DLD1 (cell line): ENCODE measurements around the gene DESI2.
"Not testable (repeated sequence)": the region's sequence is repeated elsewhere in the genome, so short reads cannot be mapped to it uniquely, and the experiment has no call there.

Experiments
- in situ Hi-C: cut with HindIII; loops from 2 replicates; pipeline ENCODE4 v1.10.0; 2017; ENCODE audit warnings: low sequenced_read_pairs

The DESI2 gene

DNA sequence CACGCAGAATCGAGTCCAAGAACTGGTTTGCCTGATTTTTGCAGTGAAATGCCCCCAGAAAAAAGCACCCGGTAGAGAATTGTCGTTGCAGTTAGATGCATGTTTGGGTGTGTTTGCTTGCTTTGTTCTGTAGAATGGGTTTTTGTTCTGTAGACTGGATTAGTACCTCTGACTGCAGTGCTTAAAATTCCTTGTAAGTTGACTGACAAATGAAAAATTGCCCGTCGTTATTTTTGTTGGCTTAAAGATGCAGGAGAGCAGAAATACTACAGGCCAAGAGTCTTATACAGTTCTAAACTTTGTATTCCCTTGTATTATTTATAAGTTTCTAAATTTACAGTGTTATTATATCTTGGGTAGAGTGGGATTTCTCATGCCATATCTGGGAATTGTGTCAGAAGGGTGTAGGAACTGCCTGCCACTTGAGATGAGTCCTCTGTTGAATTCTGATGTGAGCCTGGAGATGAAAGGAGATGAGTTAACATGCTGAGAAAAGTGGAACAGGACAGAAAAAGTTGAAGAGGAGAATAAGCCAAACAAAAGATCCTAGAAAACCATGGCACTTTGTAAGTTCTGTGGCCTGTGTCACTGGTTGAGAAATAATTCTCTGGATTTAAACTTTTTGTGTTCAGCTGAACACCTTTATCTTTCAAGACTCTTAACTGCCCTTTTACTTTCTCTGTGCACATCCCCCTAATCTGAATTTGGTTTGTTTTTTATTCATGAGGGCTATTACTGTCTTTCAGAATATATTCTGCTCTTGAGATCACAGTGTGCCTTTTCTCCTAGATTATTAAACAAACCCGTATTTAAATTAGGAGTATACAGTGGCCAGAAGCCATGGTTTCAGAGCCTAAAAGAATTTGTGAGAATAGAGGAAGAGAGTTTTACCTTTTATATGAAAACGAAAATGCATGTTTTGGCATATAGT is 1.4 kb downstream of the DESI2 start:
- in situ Hi-C loops, result no loop called here

- in situ Hi-C loops, result no loop called here
Measured at GRCh38 chr1:244655186-244655585, 2.3 kb downstream of the DESI2 start.

GRCh38 chr1:244657421-244657820 is 4.5 kb downstream of the DESI2 start:
- in situ Hi-C loops, result no loop called here

- in situ Hi-C loops, result no loop called here
Measured at GRCh38 chr1:244659694-244660093, 6.8 kb downstream of the DESI2 start.

DNA sequence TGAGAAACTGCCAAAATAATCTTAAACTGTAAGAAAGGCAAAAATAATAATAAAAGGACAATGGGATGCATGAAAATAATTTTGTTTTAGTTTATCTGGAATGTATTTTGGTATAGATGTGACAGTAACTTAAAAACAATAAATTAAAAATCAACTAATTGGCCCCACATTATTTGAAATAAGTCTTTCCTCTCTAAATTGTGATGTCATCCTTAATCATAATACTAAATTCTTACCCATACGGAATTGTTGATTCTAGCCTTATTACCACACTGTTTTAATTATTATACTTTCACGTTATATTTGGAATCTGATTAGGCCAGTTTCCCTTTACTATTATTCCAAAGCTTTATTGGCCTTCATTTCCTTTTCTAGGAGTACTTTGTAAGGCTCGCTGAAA is 7.7 kb downstream of the DESI2 start:
- in situ Hi-C loops, result no loop called here

DNA sequence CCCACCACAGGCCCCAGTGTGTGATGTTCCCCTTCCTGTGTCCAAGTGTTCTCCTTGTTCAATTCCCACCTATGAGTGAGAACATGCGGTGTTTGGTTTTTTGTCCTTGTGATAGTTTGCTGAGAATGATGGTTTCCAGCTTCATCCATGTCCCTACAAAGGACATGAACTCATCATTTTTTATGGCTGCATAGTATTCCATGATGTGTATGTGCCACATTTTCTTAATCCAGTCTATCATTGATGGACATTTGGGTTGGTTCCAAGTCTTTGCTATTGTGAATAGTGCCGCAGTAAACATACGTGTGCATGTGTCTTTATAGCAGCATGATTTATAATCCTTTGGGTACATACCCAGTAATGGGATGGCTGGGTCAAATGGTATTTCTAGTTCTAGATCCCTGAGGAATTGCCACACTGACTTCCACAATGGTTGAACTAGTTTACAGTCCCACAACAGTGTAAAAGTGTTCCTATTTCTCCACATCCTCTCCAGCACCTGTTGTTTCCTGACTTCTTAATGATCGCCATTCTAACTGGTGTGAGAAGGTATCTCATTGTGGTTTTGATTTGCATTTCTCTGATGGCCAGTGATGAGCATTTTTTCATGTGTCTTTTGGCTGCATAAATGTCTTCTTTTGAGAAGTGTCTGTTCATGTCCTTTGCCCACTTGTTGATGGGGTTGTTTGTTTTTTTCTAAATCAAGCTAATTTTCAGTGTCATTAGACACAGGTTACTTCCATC is 8.8 kb downstream of the DESI2 start:
- in situ Hi-C loops, result not testable (repeated sequence)

GRCh38 chr1:244662599-244662998 is 9.7 kb downstream of the DESI2 start:
- in situ Hi-C loops, result no loop called here

GRCh38 chr1:244664353-244664752 is 11.4 kb downstream of the DESI2 start:
- in situ Hi-C loops, result no loop called here

DNA sequence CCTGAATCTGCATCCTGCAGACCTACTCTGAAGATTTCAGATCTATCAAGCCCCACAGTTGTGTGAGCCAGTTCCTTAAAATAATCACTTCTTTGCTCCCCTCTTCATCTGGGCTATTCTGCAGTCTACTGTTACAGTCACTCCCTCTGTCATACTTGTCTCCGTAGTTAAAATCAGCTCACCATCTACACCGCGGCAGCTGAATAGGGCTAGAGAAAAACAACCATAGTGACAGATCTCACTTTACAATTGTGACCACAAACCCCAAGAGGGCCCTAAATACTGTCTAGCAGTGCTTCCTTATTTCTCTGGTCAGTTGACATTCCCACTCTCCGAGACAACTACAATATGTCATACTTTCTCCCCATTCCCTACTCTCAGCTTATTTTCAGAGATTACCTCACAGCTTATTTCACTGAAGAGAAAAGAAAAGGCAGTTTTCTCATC is 12.9 kb downstream of the DESI2 start:
- in situ Hi-C loops, result no loop called here

GRCh38 chr1:244666672-244667418 is 13.9 kb downstream of the DESI2 start:
- in situ Hi-C loops, result not testable (repeated sequence)

DNA sequence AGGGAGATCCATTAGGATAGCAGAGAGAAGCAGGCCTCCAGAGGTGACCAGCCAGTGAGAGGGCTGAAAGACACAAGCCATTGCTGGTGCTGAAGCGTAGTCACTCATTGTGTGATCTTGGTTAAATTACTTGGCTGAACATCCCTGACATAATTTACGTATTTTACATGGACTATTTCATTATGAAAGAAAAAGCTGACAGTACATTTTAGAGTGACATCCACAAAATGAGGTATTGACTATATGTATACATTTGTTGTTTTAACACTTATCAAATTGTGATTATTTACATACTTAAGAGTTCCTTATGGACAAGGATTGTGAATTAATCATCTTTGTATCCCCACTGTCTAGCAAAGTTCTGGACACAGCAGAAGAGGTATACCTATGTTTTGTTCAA is 14.9 kb downstream of the DESI2 start:
- in situ Hi-C loops, result no loop called here

GRCh38 chr1:244672946-244673682 is 20.2 kb downstream of the DESI2 start:
- in situ Hi-C loops, result no loop called here

DNA sequence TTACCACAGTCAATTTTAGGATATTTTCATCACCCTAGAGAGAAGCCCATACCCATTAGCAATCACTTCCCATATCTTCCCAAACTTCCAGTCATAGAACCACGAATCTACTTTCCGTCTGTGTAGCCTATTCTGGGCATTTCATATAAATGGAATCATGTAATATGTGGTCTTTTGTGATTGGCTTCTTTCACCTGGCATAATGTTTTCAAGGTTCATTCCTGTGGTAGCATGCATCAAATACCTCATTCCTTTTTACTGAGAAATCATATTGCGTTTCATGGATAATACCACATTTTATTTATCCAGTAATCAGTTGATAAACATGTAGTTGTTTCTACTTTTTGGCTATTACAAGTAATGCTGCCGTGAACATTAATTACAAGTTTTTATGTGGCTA is 21.5 kb downstream of the DESI2 start:
- in situ Hi-C loops, result no loop called here

- in situ Hi-C loops, result no loop called here
Measured at GRCh38 chr1:244675167-244675566, 22.2 kb downstream of the DESI2 start.

GRCh38 chr1:244678697-244679096 is 25.8 kb downstream of the DESI2 start:
- in situ Hi-C loops, result no loop called here

DNA sequence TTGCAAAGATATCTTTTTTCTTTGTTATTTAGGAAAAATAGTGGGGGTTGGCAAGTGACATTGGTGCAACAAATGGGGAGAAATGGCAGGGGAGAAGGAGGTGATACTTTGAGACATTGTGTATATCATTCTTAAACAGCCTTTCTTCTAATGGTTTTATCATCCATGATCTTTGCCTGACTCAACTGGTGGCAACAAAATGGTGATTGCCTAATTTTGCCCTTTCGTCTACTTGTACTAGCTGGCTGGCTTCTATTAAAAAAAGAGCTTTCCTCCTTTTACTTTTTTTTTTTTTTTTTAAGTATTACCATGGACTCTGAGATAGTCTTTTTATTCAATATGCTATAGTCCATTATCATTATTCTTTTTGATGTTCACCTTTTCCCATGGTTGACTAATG is 27.7 kb downstream of the DESI2 start:
- in situ Hi-C loops, result no loop called here

GRCh38 chr1:244682087-244682486 is 29.2 kb downstream of the DESI2 start:
- in situ Hi-C loops, result not testable (repeated sequence)

GRCh38 chr1:244695937-244696336 is 43.0 kb downstream of the DESI2 start:
- in situ Hi-C loops, result no loop called here

DNA sequence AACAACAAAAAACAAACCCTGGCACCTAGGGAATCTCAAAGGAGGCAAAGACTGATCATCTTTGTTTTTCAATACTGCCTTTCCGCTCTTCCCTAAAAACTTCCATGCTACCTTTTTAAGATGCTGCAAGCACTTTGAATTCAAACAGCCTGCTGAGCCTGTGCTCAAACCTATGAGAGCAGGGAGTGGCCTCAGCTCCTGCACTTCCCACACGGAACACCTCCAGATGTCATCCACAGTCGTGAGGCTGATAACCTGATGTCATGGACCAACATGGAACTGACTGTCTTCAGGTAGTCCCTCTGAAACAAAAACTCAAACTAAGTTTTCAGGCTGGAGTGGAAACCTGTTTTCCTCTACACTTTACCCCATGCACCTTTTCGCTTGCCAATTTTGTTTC is 46.8 kb downstream of the DESI2 start:
- in situ Hi-C loops, result no loop called here

- in situ Hi-C loops, result no loop called here
Measured at GRCh38 chr1:244700808-244701207, 47.9 kb downstream of the DESI2 start.

DNA sequence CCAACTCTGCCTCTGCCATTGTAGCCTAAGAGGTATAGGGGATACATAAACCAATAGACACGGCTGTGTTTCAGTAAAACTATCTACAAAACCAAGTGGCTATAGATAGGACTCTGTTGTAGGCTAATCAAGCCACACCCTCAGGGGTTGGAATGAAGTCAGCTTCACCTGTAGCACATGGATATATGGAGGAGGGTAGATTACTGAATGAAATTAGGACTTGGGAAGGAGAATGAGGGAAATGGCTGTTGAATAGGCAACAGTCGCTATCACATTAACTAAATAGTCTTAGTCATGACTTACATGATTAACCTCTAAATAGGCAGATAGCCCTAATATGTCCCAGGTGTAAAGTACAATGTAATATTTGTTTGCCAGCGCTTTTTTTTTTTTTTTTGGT is 49.7 kb downstream of the DESI2 start:
- in situ Hi-C loops, result no loop called here
